HTERT RPE-1 (cell line): Measurements from ENCODE around the gene STK32C.
"Not testable (repeated sequence)": the region's sequence is repeated elsewhere in the genome, so short reads cannot be mapped to it uniquely, and the experiment has no call there.

Source experiments
- in situ Hi-C: fragments of 300-500 bp; cut with MboI; formaldehyde crosslinking; loops from 4 replicates; pipeline ENCODE4 v1.14.3; 2020; ENCODE audit warnings: low sequenced_read_pairs

The STK32C gene

DNA sequence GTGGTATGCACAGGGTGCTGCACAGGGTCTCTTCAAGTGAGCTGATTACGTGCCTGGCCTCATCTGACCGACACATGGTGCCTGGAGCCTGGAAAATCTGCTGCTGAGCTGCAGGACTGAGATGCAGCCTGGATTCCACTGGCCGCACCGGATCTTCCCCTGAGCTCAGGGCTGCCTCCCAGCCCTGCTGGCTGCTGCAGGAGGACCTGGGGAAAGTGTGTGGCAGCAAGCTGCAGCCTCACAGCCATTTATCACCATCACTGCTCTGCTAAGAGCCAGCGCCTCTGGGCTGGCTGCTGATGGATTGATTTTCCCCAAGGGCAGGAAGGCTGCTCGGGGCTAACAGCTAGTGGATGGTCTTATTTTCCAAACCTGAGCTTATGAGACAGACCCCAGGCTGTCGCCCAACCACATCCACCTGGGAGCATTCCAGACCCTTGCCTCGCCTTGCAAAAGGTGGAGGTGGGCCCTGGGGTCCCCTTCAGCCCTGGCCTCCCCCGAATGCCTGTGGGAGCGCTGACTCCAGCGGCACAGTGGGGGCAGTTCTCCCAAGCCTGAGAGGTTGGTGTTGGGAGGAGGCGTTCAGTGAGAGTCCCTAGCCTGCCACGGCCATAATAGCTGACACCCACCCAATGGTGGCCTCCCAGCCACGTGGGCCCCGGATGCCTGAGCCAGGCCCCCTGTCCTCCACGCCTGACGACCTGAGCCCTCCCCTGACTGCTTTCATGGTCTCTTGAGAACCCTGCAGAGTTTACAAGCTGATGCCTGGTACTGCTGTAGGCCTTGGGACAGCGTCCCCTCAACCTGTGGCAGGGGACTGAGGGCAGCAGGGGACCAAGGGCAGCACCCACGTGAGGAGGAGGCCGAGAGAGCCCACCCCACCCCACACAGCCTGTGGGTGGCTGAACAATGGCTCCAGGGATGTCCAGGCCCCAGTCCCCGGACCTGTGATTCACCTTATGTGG lies 38.2 kb downstream of the STK32C start:
- in situ Hi-C loops: no loop called here

DNA sequence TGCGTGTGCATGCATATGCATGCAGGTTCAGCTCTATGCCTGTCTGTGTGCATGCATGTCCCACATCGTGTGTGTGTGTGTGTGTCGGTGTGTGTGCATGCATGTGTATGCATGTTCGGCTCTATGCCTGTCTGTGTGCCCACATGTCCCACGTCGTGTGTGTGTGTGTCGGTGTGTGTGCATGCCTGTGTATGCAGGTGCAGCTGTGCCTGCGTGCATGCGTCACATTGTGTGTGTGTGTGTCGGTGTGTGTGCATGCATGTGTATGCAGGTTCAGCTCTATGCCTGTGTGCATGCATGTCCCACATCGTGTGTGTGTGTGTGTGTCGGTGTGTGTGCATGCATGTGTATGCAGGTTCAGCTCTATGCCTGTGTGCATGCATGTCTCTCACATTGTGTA lies 39.8 kb downstream of the STK32C start:
- in situ Hi-C loops: not testable (repeated sequence)

DNA sequence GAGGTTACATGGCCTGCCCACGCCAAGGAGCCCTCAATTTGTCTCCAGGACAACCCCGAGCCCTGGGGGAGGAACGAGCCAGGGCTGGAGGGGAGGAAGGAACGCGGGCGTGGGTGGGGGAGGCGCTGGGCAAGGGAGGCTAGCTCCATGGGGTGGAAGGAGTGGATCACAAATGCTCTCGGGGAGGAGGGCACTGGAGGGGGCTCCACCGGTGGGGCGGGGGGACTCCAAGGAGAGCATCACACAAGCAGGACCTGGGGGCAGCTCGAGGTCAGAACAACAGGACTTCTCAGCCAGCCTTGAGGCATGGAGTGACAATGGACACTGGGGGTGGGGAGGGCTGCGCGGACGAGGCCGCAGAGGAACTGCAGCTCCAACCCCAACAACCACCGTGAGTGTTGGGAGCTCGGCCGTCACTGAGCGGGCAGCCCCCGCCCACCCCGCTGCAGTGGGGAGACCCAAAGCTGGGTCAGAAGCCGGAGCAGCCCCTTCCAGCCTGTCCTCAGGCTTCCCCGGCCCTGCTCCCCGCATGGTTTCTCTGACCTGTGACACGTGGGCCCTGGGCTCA lies 41.1 kb downstream of the STK32C start:
- in situ Hi-C loops: no loop called here

- in situ Hi-C loops: no loop called here
Observed at GRCh38 chr10:132265890-132266496, 41.8 kb downstream of the STK32C start.

DNA sequence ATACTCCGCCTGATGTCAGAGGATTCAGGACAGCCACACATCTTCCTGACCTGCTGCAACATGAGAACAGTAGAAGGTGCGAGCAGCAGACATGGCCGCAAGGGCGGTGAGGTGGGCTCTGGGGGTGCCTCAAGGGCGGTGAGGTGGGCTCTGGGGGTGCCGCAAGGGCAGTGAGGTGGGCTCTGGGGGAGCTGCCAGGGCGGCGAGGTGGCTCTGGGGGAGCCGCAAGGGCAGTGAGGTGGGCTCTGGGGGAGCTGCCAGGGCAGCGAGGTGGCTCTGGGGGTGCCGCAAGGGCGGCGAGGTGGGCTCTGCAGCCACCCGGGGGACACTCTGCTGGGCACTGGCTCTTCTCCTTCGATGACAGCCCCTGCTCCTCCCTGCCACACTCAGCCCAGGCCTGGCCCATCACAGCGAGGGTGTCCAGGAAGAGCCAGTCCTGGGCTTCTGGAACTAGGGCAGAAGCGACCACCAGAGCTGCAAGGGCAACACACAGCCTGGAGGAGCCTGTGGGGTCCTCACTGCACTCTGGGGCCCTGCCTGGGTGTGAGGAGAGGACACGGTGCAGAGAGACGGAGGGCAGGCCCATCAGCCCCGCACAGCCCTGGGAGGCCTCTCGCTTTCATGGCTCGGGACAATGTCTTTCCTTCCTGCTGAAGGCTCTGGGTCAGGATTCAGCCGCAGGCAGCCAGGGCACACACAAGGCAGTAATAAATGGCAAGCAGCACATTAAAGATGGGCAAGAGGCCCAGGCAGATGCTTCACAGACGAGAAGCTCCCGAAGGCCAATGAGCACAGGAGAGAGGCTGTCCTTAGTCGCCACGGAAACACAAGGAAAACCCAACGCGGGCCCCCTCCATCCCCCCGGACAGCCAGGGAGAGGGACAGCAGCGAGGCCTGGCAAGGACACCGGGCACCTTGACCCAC lies 42.5 kb downstream of the STK32C start:
- in situ Hi-C loops: no loop called here

GRCh38 chr10:132264306-132264950 lies 43.3 kb downstream of the STK32C start:
- in situ Hi-C loops: no loop called here

GRCh38 chr10:132263866-132264265 lies 43.9 kb downstream of the STK32C start:
- in situ Hi-C loops: no loop called here

DNA sequence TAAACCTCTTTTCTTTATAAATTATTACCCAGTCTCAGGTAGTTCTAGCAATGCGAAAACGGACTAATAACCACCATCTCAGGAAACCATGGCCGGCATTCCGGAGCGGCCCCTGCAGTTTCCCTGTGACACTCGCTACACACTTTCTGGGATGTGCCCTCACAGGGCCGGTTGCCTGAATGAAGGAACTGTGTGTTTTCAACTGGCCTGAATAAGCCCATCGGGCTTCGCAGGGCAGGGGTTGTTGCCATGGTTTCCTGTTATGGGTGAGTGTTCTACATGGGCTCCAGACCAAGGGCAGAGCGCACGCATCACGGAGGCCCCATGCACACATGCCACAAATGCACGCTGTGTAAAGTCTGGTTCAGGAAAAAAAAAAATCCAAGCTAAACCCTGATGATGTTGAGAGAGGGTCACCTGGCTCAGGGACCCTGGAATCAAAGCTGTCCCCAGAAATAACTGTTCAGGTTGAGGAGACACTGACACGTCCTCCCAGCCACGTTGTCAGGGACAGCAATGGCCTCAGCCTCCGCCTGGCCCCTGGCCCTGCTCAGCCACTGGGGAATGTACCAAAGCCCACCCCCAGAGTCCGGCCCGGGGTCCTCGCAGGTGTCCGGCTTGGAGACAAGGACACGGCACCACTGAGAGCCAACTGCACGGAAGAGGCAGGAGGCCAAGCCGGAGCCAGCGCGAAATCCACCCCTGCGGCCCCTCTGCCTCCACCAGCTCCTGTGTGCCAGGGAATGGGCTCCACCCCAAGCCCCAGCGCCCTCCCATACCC lies 47.9 kb downstream of the STK32C start:
- in situ Hi-C loops: no loop called here

DNA sequence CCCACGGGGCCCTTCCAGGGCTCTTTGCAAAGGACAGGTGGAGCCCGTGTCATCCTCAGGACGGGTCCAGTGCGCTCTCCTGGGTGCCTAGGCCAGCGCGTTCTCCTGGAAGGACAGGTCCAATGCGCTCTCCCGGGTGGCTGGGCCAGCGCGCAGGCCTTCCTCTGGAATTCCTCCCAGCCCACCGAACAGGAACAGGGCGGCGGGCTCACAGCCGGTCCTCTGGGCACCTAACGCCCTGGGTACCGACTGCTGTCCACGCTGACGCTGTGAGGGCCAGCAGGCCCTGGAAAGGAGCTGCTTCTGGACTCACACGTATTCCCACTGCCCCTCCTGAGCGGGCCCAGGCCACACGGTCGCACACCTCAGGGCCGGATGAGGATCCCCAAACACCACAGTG lies 49.3 kb downstream of the STK32C start:
- in situ Hi-C loops: no loop called here

DNA sequence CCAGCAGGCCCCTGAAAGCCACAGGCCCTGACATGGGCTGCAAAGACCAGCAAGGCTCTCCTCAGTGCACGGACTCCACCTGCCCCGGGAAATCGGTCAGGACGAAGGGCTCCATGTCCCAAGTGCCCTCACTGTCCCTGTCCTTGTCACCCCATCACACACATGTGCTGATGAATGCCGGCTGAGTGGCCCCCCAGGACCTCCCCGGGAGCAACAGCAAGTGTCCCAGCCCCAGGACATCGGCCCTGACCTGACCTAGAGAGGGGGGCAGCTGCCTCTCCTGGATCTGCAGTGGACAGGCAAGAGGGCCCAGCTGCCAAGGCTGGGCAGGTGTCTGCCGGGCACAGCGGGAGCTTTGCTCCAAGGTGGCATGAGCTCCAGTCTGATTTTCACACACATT lies 49.8 kb downstream of the STK32C start:
- in situ Hi-C loops: no loop called here

GRCh38 chr10:132257271-132257670 lies 50.5 kb downstream of the STK32C start:
- in situ Hi-C loops: no loop called here

DNA sequence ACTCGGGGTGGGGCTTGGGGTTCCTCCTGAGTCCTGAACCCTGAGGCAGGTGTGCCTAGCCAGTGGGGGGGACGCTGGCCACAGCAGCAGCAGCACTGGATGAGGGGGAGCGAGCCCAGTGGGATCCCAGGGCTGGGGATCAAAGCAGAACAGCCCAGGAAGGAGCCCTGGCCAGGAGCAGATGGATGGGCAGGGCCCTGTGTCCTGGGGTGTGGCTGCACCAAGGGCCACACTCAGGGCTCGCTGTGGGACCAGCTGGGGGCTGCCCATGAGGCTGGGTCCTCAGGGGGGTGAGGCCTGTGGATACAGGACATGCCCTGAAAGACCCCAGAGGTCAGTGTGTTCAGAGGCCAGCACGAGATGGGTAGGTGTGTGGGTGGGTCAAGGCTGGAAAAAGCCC lies 50.9 kb downstream of the STK32C start:
- in situ Hi-C loops: no loop called here

- in situ Hi-C loops: no loop called here
Observed at GRCh38 chr10:132255489-132256344, 52.0 kb downstream of the STK32C start.

- in situ Hi-C loops: no loop called here
Observed at GRCh38 chr10:132254841-132255240, 52.9 kb downstream of the STK32C start.

- in situ Hi-C loops: no loop called here
Observed at GRCh38 chr10:132253092-132253687, 54.6 kb downstream of the STK32C start.

DNA sequence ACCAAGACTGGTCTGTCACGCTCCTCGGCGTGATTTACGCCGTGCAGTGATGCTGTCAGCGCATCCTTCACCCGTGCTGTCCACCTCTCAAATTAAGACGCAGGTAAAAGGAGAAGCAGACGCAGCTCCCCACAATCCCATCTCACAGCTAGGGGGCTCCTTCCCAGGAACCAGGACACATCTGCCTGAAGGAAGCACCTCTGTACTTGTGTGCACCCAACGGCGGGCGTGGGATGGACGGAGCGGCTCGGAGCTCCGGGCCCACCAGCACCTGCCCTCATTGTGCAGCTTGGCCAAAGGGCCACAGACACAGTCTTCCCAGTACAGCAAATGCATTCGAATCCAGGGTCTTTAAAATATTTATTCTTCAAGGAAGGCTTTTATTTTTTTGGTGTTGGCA lies 55.3 kb downstream of the STK32C start:
- in situ Hi-C loops: no loop called here

GRCh38 chr10:132251928-132252327 lies 55.8 kb downstream of the STK32C start:
- in situ Hi-C loops: no loop called here
